Neural cell (in vitro differentiated cells): ENCODE data around the gene RAF1.

ENCODE experiments used
- EZH2 ChIP-seq: fragments of 200-600, 300-800 bp; shearing (Covaris generic), sonication (generic); IDR thresholded peaks from 2 replicates; pipeline ENCODE4 v1.6.1; 2014; ENCODE audit warnings: antibody characterized with exemption, low read length, borderline replicate concordance, mild to moderate bottlenecking; ENCODE audit not compliant: insufficient read depth, poor library complexity, severe bottlenecking
- TF ChIP-seq, protein P1 (sequence below): fragments of 450-650 bp; IDR thresholded peaks from 2 replicates; pipeline ENCODE4 v1.5.1; 2014; ENCODE audit warnings: antibody characterized with exemption, mild to moderate bottlenecking, moderate library complexity; ENCODE audit not compliant: poor library complexity, severe bottlenecking
- TF ChIP-seq, protein P2 (sequence below): IDR thresholded peaks from 2 replicates; pipeline ENCODE4 v1.6.1; 2012; ENCODE audit warnings: borderline replicate concordance

DNA sequence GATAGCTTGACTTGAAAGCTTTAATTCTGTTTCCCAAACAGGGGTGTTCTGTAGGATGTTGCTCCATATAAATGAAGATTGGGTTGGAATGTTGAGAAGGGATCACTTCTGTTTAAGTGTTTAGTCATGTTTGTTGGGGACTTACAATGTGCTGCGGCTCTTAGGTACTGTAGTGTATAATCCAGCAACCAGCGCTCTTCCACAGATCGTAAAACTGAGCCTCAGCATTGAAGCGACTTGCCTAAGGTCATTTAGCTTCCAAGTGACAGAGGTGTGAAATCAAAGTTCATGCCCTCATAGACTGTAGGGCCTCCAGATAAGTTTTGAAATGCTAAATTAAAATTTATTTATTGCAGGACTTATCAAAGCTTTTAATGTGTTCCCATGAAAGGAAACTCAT, 105.2 kb downstream of the RAF1 start:
- TF ChIP-seq, protein P1, sequence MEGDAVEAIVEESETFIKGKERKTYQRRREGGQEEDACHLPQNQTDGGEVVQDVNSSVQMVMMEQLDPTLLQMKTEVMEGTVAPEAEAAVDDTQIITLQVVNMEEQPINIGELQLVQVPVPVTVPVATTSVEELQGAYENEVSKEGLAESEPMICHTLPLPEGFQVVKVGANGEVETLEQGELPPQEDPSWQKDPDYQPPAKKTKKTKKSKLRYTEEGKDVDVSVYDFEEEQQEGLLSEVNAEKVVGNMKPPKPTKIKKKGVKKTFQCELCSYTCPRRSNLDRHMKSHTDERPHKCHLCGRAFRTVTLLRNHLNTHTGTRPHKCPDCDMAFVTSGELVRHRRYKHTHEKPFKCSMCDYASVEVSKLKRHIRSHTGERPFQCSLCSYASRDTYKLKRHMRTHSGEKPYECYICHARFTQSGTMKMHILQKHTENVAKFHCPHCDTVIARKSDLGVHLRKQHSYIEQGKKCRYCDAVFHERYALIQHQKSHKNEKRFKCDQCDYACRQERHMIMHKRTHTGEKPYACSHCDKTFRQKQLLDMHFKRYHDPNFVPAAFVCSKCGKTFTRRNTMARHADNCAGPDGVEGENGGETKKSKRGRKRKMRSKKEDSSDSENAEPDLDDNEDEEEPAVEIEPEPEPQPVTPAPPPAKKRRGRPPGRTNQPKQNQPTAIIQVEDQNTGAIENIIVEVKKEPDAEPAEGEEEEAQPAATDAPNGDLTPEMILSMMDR, result no peak
- TF ChIP-seq EZH2, result no peak
- TF ChIP-seq, protein P2, sequence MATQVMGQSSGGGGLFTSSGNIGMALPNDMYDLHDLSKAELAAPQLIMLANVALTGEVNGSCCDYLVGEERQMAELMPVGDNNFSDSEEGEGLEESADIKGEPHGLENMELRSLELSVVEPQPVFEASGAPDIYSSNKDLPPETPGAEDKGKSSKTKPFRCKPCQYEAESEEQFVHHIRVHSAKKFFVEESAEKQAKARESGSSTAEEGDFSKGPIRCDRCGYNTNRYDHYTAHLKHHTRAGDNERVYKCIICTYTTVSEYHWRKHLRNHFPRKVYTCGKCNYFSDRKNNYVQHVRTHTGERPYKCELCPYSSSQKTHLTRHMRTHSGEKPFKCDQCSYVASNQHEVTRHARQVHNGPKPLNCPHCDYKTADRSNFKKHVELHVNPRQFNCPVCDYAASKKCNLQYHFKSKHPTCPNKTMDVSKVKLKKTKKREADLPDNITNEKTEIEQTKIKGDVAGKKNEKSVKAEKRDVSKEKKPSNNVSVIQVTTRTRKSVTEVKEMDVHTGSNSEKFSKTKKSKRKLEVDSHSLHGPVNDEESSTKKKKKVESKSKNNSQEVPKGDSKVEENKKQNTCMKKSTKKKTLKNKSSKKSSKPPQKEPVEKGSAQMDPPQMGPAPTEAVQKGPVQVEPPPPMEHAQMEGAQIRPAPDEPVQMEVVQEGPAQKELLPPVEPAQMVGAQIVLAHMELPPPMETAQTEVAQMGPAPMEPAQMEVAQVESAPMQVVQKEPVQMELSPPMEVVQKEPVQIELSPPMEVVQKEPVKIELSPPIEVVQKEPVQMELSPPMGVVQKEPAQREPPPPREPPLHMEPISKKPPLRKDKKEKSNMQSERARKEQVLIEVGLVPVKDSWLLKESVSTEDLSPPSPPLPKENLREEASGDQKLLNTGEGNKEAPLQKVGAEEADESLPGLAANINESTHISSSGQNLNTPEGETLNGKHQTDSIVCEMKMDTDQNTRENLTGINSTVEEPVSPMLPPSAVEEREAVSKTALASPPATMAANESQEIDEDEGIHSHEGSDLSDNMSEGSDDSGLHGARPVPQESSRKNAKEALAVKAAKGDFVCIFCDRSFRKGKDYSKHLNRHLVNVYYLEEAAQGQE, result no peak
